ENCODE data around the gene LMX1A.

Gene LMX1A

DNA sequence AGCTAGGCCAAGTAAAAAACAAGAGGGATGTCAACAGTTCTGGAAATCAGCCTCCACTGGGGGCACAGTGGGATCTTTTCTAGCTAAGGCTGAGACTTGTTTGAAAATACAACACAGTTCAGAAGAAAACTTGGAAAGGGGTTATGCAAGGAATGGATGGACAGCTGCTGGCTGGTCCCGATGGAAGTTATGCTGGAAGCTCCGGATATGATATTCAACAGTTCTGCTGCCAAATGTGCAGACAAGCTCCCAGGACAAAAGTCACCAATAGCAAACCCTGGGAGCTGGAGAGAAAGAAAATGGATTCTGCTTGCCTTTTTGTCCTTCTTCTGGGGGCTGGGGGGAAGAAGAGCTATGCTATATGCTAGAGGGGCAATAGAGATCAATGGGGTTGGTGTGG lies 14.3 kb downstream of the LMX1A start:
- no peak overlapping the region for H3K4me2 ChIP-seq (ENCODE audit: low read length, poor library complexity, severe bottlenecking)
- H4K8ac ChIP-seq (ENCODE audit: low read length) = no peak overlapping the region
- H2BK15ac ChIP-seq (ENCODE audit: low read depth, poor library complexity, severe bottlenecking) = no peak overlapping the region
- no peak overlapping the region for H3K4ac ChIP-seq (ENCODE audit: low read depth in 1 of 2, low read length in 2 of 2)
- no peak overlapping the region for H3K27ac ChIP-seq (ENCODE audit: low read length, poor library complexity, severe bottlenecking)
- H4K91ac ChIP-seq (ENCODE audit: low read length) = no peak overlapping the region
- no peaks in the 10 kb centered on the region for H3K9me3 ChIP-seq (ENCODE audit: control insufficient read depth, low read length)
- no peak overlapping the region for H2BK120ac ChIP-seq (ENCODE audit: low read depth, low read length)
- H3K4me3 ChIP-seq (ENCODE audit: insufficient read depth in 1 of 2, low read depth in 1 of 2, low read length in 2 of 2) = no peak overlapping the region
- no peaks in the 10 kb centered on the region for H3K79me1 ChIP-seq (replicated peaks; ENCODE audit: low read length, poor library complexity, severe bottlenecking)
- H2BK5ac ChIP-seq (ENCODE audit: low read depth, low read length, poor library complexity, severe bottlenecking) = no peak overlapping the region
- no peaks in the 10 kb centered on the region for H3K36me3 ChIP-seq (ENCODE audit: control insufficient read depth in 1 of 2, insufficient read depth in 2 of 2, low read depth in 1 of 2, low read length in 2 of 2)
- peaks cover 17 to 36% of the 10 kb centered on the region in 2 experiments for H3K27me3 ChIP-seq (ENCODE audit: control insufficient read depth in 1 of 2, insufficient read depth in 1 of 2, low read length in 2 of 2)
- H2BK12ac ChIP-seq (ENCODE audit: low read length in 2 of 2) = no peak overlapping the region
- no peak for DNase-seq
- no peak overlapping the region for H3K14ac ChIP-seq (ENCODE audit: low read length in 2 of 2)
- no peak overlapping the region for H2AFZ ChIP-seq (ENCODE audit: low read depth, low read length)
- no peak overlapping the region for H3K23ac ChIP-seq (ENCODE audit: low read length in 2 of 2)
- 100% methylated on average over 2 of the region's 2 CpGs for WGBS
- H3K18ac ChIP-seq (ENCODE audit: low read depth in 1 of 2, low read length in 2 of 2) = no peak overlapping the region
- H3K4me1 ChIP-seq (ENCODE audit: control insufficient read depth, insufficient read depth, low read depth, low read length) = no peaks in the 10 kb centered on the region
- no peak overlapping the region for H2AK5ac ChIP-seq (ENCODE audit: low read length, severe bottlenecking)
- H3K9ac ChIP-seq (ENCODE audit: low read length) = no peak overlapping the region

DNA sequence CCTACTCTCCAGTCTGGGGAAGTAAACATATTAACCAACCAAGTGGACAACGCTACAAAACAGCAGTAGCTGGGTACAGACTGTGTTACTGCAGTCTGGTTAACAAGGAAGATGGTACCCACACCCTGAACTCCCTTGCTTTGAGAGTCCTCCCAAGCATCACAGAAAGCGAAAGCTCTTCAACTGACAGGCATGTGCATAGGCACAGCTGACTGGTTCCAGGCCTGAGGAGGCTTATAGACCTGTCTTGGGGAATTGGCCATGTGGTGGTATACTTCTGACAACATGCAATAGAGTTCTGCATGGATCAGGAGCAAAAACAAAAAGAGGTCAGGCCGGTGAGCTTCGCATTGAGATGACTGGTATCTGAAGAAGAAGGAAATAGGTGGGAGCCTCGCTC lies 17.4 kb downstream of the LMX1A start:
- no peak overlapping the region for H3K9ac ChIP-seq (ENCODE audit: low read length)
- H3K27ac ChIP-seq (ENCODE audit: low read length, poor library complexity, severe bottlenecking) = no peak overlapping the region
- H3K36me3 ChIP-seq (ENCODE audit: control insufficient read depth in 1 of 2, insufficient read depth in 2 of 2, low read depth in 1 of 2, low read length in 2 of 2) = no peaks in the 10 kb centered on the region
- H2AFZ ChIP-seq (ENCODE audit: low read depth, low read length) = no peak overlapping the region
- no peak overlapping the region for H3K23ac ChIP-seq (ENCODE audit: low read length in 2 of 2)
- H2BK12ac ChIP-seq (ENCODE audit: low read length in 2 of 2) = no peak overlapping the region
- H3K14ac ChIP-seq (ENCODE audit: low read length in 2 of 2) = no peak overlapping the region
- H3K4ac ChIP-seq (ENCODE audit: low read depth in 1 of 2, low read length in 2 of 2) = no peak overlapping the region
- no peak overlapping the region for H4K91ac ChIP-seq (ENCODE audit: low read length)
- no peaks in the 10 kb centered on the region for H3K79me1 ChIP-seq (replicated peaks; ENCODE audit: low read length, poor library complexity, severe bottlenecking)
- peaks cover under 1% of the 10 kb centered on the region for H3K9me3 ChIP-seq (ENCODE audit: control insufficient read depth, low read length)
- no peak overlapping the region for H3K4me2 ChIP-seq (ENCODE audit: low read length, poor library complexity, severe bottlenecking)
- no peak for DNase-seq
- WGBS = 74% methylated on average over 5 of the region's 5 CpGs
- no peak overlapping the region for H2AK5ac ChIP-seq (ENCODE audit: low read length, severe bottlenecking)
- H4K8ac ChIP-seq (ENCODE audit: low read length) = no peak overlapping the region
- H3K27me3 ChIP-seq (ENCODE audit: control insufficient read depth in 1 of 2, insufficient read depth in 1 of 2, low read length in 2 of 2) = peaks cover 9 to 13% of the 10 kb centered on the region in 2 experiments
- no peak overlapping the region for H2BK15ac ChIP-seq (ENCODE audit: low read depth, poor library complexity, severe bottlenecking)
- H3K4me3 ChIP-seq (ENCODE audit: insufficient read depth in 1 of 2, low read depth in 1 of 2, low read length in 2 of 2) = no peak overlapping the region
- H3K18ac ChIP-seq (ENCODE audit: low read depth in 1 of 2, low read length in 2 of 2) = no peak overlapping the region
- H2BK5ac ChIP-seq (ENCODE audit: low read depth, low read length, poor library complexity, severe bottlenecking) = no peak overlapping the region
- H2BK120ac ChIP-seq (ENCODE audit: low read depth, low read length) = no peak overlapping the region
- no peaks in the 10 kb centered on the region for H3K4me1 ChIP-seq (ENCODE audit: control insufficient read depth, insufficient read depth, low read depth, low read length)

DNA sequence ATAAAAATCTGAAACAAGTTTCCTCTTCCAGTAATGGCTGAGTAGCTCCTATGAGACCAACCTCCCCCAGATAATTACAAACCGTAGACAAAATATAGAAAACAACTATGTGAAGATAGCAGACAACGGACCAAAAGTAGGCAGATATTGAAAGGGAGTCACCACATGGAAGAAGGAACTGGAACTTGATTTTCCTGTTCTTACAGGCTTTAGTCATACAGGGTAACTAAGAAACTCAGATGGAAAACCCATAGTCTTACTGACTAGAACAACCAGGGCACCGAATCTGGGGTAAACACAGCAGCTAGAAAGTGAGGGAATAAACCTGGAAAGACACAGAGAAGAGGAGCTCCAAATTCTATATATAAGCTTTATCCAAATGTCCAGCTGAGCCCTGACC lies 26.0 kb downstream of the LMX1A start:
- H3K23ac ChIP-seq (ENCODE audit: low read length in 2 of 2) = no peak overlapping the region
- H2BK5ac ChIP-seq (ENCODE audit: low read depth, low read length, poor library complexity, severe bottlenecking) = no peak overlapping the region
- no peaks in the 10 kb centered on the region for H3K79me1 ChIP-seq (replicated peaks; ENCODE audit: low read length, poor library complexity, severe bottlenecking)
- WGBS = 50% methylated on average over 2 of the region's 3 CpGs
- no peaks in the 10 kb centered on the region for H3K4me1 ChIP-seq (ENCODE audit: control insufficient read depth, insufficient read depth, low read depth, low read length)
- H3K9ac ChIP-seq (ENCODE audit: low read length) = no peak overlapping the region
- no peak overlapping the region for H3K18ac ChIP-seq (ENCODE audit: low read depth in 1 of 2, low read length in 2 of 2)
- H3K36me3 ChIP-seq (ENCODE audit: control insufficient read depth in 1 of 2, insufficient read depth in 2 of 2, low read depth in 1 of 2, low read length in 2 of 2) = no peaks in the 10 kb centered on the region
- DNase-seq = no peak
- no peak overlapping the region for H2BK12ac ChIP-seq (ENCODE audit: low read length in 2 of 2)
- peaks cover 5% of the 10 kb centered on the region for H3K9me3 ChIP-seq (ENCODE audit: control insufficient read depth, low read length)
- no peak overlapping the region for H2BK15ac ChIP-seq (ENCODE audit: low read depth, poor library complexity, severe bottlenecking)
- no peak overlapping the region for H2AK5ac ChIP-seq (ENCODE audit: low read length, severe bottlenecking)
- no peak overlapping the region for H4K91ac ChIP-seq (ENCODE audit: low read length)
- no peak overlapping the region for H3K14ac ChIP-seq (ENCODE audit: low read length in 2 of 2)
- H3K4me3 ChIP-seq (ENCODE audit: insufficient read depth in 1 of 2, low read depth in 1 of 2, low read length in 2 of 2) = no peak overlapping the region
- no peak overlapping the region for H3K27ac ChIP-seq (ENCODE audit: low read length, poor library complexity, severe bottlenecking)
- H4K8ac ChIP-seq (ENCODE audit: low read length) = no peak overlapping the region
- no peak overlapping the region for H2BK120ac ChIP-seq (ENCODE audit: low read depth, low read length)
- H3K27me3 ChIP-seq (ENCODE audit: control insufficient read depth in 1 of 2, insufficient read depth in 1 of 2, low read length in 2 of 2) = peaks cover 0 to 22% of the 10 kb centered on the region in 2 experiments
- no peak overlapping the region for H3K4me2 ChIP-seq (ENCODE audit: low read length, poor library complexity, severe bottlenecking)
- H2AFZ ChIP-seq (ENCODE audit: low read depth, low read length) = no peak overlapping the region
- H3K4ac ChIP-seq (ENCODE audit: low read depth in 1 of 2, low read length in 2 of 2) = no peak overlapping the region

DNA sequence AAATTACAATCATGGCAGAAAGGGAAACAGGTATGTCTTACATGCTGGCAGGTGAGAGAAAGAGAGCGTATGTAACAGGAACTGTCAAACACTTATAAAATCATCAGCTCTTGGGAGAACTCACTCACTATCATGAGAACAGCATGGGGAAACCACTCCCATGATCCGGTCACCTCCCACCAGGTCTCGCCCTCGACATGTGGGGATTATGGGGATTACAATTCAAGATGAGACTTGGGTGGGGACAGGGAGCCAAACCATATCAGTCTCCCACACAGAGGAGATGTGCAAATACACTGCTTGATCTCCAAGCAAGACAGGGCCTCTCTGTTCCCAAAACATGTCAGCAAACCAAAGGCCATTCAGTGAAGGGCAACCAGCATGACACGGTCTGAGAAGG lies 27.4 kb downstream of the LMX1A start:
- H3K27me3 ChIP-seq (ENCODE audit: control insufficient read depth in 1 of 2, insufficient read depth in 1 of 2, low read length in 2 of 2) = peaks cover 0 to 22% of the 10 kb centered on the region in 2 experiments
- no peak overlapping the region for H3K27ac ChIP-seq (ENCODE audit: low read length, poor library complexity, severe bottlenecking)
- no peak overlapping the region for H3K14ac ChIP-seq (ENCODE audit: low read length in 2 of 2)
- no peak overlapping the region for H3K4ac ChIP-seq (ENCODE audit: low read depth in 1 of 2, low read length in 2 of 2)
- H4K91ac ChIP-seq (ENCODE audit: low read length) = no peak overlapping the region
- H3K9me3 ChIP-seq (ENCODE audit: control insufficient read depth, low read length) = peaks cover 4% of the 10 kb centered on the region
- no peak overlapping the region for H3K18ac ChIP-seq (ENCODE audit: low read depth in 1 of 2, low read length in 2 of 2)
- H4K8ac ChIP-seq (ENCODE audit: low read length) = no peak overlapping the region
- WGBS = 75% methylated on average over 3 of the region's 5 CpGs
- H3K4me3 ChIP-seq (ENCODE audit: insufficient read depth in 1 of 2, low read depth in 1 of 2, low read length in 2 of 2) = no peak overlapping the region
- no peak overlapping the region for H2AK5ac ChIP-seq (ENCODE audit: low read length, severe bottlenecking)
- H3K4me2 ChIP-seq (ENCODE audit: low read length, poor library complexity, severe bottlenecking) = no peak overlapping the region
- no peak overlapping the region for H3K23ac ChIP-seq (ENCODE audit: low read length in 2 of 2)
- H3K79me1 ChIP-seq (replicated peaks; ENCODE audit: low read length, poor library complexity, severe bottlenecking) = no peaks in the 10 kb centered on the region
- H2BK5ac ChIP-seq (ENCODE audit: low read depth, low read length, poor library complexity, severe bottlenecking) = no peak overlapping the region
- no peak overlapping the region for H3K9ac ChIP-seq (ENCODE audit: low read length)
- no peak overlapping the region for H2BK12ac ChIP-seq (ENCODE audit: low read length in 2 of 2)
- DNase-seq = no peak
- no peak overlapping the region for H2BK120ac ChIP-seq (ENCODE audit: low read depth, low read length)
- H3K36me3 ChIP-seq (ENCODE audit: control insufficient read depth in 1 of 2, insufficient read depth in 2 of 2, low read depth in 1 of 2, low read length in 2 of 2) = no peaks in the 10 kb centered on the region
- H3K4me1 ChIP-seq (ENCODE audit: control insufficient read depth, insufficient read depth, low read depth, low read length) = no peaks in the 10 kb centered on the region
- no peak overlapping the region for H2BK15ac ChIP-seq (ENCODE audit: low read depth, poor library complexity, severe bottlenecking)
- no peak overlapping the region for H2AFZ ChIP-seq (ENCODE audit: low read depth, low read length)

Measured in mesenchymal stem cell (in vitro differentiated cells and primary cell).